Stimulated activated CD4-positive, alpha-beta T cell treated with anti-CD3 and anti-CD28 coated beads, Interleukin-15, amount 100 ng/mL, for 48 hours (primary cell): Measurements from ENCODE around the gene XPO6.
"Not testable (repeated sequence)": the region's sequence is repeated elsewhere in the genome, so short reads cannot be mapped to it uniquely, and the experiment has no call there.

Experiments used
- DNase-seq, 2 donors: peaks; one replicate each; pipeline ENCODE4 v3.0.0-alpha.2; 2020; ENCODE audit warnings: low read depth in 2 of 2

XPO6 gene, protein sequence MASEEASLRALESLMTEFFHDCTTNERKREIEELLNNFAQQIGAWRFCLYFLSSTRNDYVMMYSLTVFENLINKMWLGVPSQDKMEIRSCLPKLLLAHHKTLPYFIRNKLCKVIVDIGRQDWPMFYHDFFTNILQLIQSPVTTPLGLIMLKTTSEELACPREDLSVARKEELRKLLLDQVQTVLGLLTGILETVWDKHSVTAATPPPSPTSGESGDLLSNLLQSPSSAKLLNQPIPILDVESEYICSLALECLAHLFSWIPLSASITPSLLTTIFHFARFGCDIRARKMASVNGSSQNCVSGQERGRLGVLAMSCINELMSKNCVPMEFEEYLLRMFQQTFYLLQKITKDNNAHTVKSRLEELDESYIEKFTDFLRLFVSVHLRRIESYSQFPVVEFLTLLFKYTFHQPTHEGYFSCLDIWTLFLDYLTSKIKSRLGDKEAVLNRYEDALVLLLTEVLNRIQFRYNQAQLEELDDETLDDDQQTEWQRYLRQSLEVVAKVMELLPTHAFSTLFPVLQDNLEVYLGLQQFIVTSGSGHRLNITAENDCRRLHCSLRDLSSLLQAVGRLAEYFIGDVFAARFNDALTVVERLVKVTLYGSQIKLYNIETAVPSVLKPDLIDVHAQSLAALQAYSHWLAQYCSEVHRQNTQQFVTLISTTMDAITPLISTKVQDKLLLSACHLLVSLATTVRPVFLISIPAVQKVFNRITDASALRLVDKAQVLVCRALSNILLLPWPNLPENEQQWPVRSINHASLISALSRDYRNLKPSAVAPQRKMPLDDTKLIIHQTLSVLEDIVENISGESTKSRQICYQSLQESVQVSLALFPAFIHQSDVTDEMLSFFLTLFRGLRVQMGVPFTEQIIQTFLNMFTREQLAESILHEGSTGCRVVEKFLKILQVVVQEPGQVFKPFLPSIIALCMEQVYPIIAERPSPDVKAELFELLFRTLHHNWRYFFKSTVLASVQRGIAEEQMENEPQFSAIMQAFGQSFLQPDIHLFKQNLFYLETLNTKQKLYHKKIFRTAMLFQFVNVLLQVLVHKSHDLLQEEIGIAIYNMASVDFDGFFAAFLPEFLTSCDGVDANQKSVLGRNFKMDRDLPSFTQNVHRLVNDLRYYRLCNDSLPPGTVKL

DNA sequence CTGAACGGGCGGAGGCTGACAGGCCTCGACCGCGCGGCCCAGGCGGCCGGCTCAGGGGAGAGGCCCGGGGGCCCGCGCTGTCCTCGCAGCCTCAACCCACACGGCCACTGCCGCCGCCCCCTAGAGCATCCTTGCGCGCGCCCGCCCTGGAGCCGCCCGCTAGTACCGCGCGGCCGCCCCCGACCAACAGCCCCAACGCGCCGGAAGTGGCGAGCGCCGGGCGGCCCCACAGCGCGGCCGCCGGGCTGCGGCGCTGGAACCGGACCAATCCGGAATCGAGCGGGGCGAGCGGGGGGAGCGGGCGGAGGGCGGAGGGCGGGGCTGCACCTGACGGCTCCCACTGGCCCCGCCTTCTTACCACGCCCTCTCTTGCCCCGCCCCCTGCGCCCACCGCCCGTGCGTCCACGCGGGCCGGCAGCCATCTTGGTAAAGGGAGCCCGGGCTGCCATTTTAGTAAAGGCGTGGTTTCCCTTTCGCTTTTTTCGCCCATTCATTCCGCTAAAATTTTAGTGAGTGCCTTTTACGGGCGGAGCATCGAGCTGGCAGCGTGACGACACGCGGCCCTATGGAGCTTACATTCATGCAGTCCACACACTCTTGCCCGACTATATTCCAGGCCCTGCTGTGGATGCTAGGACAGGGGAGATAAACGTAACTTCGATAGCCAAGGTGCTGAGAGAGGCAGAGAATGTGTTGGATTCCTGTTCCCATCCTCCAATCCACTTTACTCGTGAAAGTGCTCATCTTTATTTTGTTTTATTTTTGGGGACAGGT lies at the start of gene XPO6:
TSS of gene XPO6 (minus strand) at position 208 of the 774 bp plus-strand sequence. CDS start 597 bp downstream, outside the sequence.
- DNase-seq: peak; percentile 97 to 99

DNA sequence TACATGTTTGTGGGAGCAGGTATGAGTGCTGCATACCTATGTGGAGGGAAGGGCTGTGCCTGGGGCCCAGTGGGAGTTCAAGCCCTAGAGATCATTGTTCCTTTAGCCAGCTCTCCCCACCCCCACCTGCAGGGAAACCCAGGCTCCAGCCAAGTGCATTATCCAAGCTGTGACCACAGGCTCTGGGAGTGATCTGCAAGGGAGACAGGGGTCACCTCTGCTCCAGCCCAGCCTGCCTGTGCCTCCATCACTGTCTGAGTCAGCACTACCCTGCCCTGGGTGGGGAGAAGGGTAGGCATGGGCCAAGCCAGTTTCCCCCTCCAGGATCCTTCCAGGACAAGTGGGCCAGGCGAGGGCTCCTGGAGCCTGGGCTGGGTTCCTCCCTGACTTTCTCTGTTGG lies 48.4 kb upstream of the XPO6 start:
- no peak for DNase-seq

DNA sequence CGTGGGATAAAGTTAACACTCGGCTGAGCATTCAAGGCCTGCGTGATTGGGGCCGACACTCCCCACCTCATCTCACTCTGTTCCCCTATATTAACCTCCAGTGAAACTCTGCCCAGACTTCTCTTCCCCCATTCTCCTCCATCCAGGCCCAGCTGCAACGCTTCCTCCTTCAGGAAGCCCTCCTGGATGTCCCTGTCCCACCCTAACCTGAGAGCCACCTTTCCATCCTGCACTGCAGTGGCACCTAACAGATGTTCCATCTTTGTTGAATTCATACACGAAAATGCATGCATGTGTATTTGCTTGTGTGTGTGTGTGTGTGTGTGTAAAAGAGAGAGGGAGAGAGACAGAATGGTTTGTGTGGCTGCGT lies 48.0 kb upstream of the XPO6 start:
- DNase-seq: no peak

DNA sequence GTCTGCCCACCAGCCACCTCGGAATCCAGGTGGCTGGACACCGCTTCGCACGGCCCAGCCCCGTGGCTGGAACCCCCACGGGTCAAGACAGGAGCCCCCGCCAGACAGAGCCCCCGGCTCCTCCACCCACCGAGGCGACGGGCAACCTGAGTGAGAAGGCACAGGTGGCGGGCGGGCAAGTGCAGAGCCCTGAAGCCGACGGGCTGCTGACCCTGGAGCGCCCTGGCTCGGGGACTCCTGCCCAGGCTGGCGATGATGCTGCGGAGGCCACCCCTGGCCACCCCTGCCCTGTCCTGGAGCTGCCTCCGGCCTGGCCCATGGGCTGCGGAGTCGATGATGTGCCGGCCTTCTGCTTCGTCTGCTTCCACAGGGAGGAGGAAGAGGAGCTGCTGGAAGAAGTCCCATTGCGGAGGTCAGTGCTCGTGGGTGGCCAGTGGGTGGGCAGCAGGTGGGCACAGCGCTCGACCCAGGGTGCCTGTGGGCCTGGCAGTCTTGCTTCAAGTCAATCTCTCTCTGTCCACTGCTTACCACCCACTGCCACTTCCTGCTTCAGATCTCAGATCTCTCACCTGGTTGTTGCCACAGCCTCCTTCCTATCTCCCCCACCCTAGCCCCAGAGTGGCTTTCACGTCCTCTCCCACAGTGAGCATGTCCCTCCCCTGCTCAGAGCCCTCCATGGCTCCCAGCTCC lies 47.5 kb upstream of the XPO6 start:
- no peak for DNase-seq

DNA sequence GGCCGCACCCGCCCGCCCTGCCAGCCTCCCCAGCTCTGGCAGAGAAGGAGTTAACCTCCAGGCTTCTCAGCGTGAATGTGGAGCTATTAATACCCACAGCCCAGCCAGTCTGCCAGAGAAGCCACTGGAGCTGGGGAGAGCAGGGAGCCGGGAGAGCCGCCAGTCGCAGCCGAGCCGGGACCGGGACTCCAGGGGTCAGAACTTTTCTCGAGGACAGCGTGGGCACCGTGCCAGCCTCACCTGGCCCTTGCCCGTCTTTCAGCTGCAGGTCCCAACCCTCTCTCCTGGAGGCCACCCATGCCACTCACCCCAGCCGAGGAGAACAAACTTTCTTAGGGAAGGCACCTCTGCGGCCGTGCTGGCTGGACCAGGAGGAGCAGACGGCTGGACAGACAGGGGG lies 46.8 kb upstream of the XPO6 start:
- DNase-seq: no peak

DNA sequence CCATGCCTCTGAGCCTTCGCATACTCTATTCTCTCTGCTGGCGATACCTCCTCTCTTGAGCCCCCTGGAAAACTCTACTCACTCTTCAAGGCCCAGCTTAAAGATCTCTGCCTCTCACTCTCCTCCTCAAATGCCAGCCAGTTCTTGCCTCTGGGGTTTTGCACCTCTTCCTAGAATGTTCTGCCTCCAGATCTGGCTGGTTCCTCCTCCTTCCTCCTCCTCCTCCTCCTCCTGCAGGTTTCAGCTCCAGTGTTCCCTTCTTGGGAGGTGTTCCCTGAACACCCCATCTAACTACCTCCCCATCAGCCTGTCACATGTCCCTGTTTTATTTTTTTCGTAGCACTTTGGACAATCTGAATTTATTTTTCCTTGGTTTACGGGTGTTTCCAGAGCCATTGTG lies 45.5 kb upstream of the XPO6 start:
- DNase-seq: no peak

DNA sequence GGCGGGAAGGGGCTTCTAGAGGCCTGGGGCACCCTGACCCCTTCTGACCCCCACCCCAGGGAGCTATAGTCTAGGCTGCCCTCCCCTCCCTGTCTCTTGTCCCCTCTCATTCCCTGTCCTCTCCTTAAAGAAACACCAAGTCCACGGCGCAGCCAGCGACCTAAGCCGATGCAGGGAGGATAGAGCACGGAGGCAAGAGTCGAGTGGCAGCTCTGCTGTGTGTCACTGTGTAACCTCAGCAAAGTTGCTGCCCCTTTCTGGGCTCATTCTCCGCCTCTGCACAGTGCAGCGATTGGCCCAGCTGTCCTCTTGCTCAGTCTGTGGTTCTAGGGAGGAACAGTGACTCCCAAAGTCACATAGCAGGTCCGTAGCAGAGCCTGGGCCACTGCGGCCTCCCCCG lies 44.1 kb upstream of the XPO6 start:
- no peak for DNase-seq

DNA sequence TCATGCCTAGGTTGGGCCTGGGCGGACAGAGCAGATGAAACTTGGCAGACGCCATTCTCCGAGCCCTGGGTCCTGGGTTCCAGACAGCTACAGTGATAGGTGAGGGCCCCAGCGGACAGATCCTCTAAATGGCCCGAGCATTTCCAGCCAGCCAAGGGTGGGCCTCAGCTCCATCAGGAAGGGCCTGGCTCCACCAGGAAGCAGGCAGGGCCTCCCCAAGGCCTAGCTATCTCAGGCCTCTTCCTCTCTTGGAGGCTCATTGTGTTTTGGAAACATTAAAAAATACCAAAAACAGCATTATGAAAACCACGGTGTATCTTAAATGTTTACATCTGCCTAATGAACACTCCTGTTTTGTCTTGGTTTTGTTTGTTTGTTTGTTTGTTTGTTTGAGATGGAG lies 42.4 kb upstream of the XPO6 start:
- no peak for DNase-seq

DNA sequence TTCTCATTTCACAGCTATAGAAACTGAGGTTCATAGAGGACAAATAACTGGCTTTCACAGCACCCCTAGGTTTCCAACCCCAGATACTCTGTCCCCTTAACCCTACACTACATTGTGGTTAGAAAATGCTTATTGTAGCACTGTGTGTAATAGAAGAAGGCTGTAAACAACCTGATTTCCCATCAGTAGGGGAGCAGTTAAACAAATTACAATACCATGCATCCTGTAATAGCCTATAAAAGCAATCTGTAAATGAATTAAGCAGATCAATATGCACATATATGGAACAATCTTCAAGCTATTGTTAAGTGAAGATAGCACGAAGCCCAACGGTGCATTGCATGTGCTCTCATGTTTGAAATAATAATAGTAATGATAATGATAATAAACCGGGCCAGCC lies 39.2 kb upstream of the XPO6 start:
- no peak for DNase-seq

DNA sequence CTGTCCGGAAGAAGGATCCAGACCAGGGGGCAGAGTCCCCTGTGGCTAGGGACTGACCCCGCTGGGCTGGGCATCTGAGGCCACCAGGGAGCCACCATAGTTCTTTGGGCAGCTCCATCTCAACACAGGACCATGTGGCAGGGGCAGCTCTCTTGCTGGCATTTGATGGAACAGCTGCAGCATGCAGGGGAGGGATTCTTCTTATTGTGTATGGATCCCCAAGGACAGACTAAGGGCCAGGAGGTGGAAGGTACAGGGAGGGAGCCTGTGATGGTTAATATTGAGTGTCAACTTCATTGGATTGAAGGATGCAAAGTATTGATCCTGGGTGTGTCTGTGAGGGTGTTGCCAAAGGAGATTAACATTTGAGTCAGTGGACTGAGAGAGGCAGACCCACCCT lies 37.7 kb upstream of the XPO6 start:
- not testable (repeated sequence) for DNase-seq

DNA sequence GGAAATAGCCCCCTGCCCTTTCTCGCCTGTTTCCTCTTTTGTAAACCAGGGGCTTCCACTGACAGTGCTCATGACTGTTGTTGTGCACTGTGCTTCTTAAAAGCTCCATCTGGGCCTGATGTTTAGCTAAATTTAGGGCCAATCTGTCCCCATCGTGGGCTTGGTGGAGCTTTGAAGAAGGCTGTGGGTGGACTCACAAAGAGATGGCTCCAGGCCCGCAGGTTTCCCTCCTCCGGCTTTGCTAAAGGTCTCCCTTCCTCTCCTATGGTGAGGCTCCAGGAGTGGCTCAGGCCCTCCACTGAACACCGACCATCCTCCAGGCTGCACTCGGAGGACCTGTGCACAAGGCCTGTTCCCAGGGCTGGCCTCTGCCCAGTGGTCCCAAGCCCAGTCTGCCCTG lies 30.2 kb upstream of the XPO6 start:
- DNase-seq: no peak

DNA sequence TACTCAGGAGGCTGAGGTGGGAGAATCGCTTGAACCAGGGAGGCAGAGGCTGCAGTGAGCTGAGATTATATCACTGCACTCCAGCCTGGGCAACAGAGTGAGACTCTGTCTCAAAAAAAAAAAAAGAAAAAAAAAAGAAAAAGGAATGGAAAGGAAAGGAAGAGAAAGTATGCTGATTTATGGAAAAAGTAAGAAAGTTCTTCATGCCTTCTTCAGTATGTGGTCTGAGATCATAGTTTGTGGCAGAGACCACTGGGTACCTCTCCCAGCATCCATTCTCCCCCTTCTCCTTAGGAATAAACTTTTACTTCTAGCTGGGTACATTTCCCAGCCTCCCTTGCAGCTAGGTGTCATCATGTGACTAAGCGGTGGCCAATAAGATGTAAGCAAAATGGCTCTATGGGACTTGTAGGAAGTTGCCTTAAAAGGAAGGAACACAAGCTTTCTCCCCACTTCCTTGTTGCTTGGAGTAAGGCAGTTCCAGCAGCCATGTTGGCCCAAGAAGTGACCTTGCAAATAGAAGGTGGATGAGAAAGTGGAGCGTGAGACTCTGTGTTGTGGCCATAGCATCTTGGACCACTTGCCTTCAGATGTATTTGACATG lies 26.1 kb upstream of the XPO6 start:
- no peak for DNase-seq

DNA sequence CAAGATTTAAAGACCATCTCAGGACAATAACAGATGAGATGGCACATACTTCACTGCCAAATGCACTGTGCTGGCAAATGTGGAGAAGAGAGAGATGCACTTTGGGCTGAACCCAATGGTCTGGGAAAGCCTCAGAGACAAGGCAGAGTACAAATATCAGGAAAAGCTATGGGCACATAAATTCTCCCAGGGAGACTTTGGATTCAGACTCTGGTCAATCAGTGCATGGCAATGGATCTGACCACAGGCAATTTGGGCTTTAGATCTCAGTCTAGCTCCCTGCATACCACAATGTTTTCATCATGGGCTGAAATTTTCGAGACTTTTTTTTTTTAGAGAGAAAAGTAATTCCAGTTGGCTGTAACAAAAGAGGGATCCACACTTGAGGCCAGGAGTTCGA lies 20.0 kb upstream of the XPO6 start:
- no peak for DNase-seq

DNA sequence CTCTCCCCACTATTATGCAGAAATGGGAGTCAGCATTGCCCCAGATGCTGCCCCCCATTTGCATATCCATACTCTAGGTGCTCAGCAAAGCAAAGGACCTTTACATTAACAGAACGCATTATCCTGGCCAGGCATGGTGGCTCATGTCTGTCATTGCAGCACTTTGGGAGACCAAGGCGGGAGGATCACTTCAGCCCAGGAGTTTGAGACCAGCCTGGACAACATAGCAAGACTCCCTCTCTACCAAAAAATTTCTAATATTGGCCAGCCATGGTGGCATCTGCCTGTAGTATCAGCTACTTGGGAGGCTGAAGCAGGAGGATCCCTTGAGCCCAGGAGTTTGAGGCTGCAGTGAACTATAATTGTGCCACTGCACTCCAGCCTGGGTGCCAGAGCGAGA lies 12.1 kb upstream of the XPO6 start:
- not testable (repeated sequence) for DNase-seq

DNA sequence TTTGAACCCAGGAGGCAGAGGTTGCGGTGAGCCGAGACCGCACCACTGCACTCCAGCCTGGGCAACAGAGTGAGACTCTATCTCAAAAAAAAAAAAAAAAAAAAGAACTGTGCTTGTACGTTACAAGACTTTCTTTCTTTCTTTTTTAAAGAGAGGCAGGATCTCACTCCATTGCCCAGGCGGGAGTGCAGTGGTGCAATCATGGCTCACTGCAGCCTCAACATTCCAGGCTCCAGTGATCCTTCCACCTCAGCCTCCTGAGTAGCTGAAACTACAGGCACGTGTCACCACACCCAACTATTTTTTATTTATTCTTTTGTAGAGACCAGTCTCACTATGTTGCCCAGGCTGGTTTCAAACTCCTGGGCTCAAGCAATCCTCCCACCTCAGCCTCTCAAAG lies 8.0 kb upstream of the XPO6 start:
- DNase-seq: not testable (repeated sequence)

DNA sequence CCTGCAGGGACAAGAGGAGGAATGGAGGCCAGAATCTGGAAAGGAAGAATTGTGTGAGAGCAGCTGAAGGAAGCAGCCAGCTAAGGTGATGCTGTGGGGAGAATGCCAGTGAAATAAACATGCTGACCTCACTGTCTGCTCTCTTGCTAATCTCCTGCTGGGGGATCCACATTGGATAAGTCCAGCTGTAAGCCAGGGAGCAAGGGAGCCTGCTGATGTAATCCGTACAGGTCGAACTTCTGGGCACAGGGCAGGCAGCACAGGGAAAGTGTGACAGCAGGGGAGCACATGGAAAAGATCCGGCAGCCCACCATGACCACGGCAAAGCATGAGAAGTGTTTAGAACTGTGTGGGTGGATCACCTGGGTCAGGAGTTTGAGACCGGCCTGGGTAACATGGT lies 7.5 kb upstream of the XPO6 start:
- no peak for DNase-seq

DNA sequence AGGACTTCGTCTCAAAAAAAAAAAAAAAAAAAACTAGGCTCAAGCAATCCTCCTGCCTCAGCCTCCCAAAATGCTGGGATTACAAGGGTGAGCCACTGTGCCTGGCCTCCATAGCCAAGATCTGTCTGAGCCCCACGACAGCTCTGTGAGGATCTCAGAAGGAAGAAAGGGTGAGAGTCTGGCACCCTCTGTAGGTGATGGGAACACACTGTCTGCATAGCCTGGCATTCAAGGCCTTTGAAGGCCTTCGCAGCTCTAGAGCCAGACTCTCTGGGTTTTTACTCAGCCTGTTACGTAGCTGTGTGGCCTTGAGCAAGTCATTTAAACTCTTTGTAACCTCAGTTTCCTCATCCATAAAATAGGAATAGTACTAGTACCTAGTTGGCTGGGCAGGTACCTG lies 6.3 kb upstream of the XPO6 start:
- peak in 1 of 2 donors; percentile 44 for DNase-seq

DNA sequence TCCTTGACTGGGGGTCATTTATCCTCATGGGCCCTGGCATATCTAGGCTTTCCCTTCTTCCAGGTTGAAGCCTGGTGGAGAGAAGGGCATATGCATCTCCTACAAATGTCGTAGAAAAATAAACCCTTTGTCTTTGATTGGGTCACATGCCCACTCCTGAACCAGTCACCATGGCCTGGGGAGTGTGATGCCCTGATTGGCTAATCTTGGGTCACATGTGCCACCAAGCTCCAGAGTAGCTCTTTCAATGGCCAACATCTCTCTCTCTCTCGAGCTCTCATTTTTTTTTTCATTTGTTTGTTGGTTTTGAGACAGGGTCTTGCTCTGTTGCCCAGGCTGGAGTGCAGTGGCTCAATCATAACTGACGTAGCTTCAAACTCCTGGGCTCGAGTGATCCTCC lies 5.6 kb upstream of the XPO6 start:
- no peak for DNase-seq

DNA sequence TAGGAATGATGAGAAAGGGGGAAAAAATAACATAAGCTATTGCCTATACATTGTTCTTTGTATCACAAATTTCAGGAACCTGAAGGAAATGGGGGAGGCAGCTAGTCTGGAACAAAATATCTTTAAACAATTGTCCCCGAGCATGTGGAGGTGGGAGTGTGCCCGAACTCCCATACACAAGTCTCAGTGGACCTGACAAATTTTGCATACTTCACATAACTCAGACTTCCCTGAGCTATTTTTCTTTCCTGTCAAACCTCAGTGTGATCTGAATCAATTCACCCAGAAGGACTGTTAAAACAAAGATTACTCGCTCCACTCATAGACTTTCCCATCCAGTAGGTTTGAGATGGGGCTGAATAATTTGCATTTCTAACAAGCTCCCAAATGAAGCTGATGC lies 1.6 kb upstream of the XPO6 start:
- DNase-seq: no peak

DNA sequence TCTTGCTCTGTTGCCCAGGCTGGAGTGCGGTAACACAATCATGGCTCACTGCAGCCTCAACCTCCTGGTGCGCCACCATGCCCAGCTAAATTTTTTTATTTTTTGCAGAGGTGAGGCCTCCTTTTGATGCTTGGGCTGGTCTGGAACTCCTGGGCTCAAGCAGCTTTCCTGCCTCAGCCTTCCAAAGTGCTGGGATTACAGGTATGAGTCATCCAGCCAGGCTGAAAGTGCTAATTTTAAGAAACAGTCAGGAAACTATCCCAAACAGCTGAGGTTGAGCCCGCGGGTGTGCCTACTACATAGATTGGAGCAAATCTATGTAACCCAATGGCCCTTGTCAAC lies 738 bp upstream of the XPO6 start:
- no peak for DNase-seq
